HepG2 (cell line): ENCODE measurements around the gene TMF1. TPM values are rescaled to one million over a fixed set of nuclear protein-coding genes. Genes with fewer than 3 reads are reported as not detected.

Experiments
- ADNP ChIP-seq: sonication (generic); formaldehyde crosslinking; IDR thresholded peaks from 2 replicates; pipeline ENCODE4 v1.4.0; 2020; ENCODE audit warnings: missing genetic modification reagents
- BORCS8-MEF2B ChIP-seq: sonication (generic); formaldehyde crosslinking; IDR thresholded peaks from 2 replicates; pipeline ENCODE4 v1.8.0; 2022; ENCODE audit warnings: mild to moderate bottlenecking, missing genetic modification reagents
- CHD4 ChIP-seq: fragments of 200-600 bp; sonication (generic); IDR thresholded peaks from 2 replicates; pipeline ENCODE4 v1.7.0; 2017; ENCODE audit warnings: mild to moderate bottlenecking, low read length, borderline replicate concordance
- CREBL2 ChIP-seq: sonication (generic); formaldehyde crosslinking; IDR thresholded peaks from 2 replicates; pipeline ENCODE4 v1.8.1; 2023; ENCODE audit warnings: missing genetic modification reagents, mild to moderate bottlenecking, borderline replicate concordance
- DR1 ChIP-seq: sonication (generic); formaldehyde crosslinking; IDR thresholded peaks from 2 replicates; pipeline ENCODE4 v1.8.0; 2021; ENCODE audit warnings: mild to moderate bottlenecking, missing genetic modification reagents, inconsistent platforms
- FOXA1 ChIP-seq, 2 experiments: fragments of 450-650 bp in 1 of 2; sonication (generic) in 1 of 2; formaldehyde crosslinking in 1 of 2; IDR thresholded peaks; 2 replicates each; pipeline versions ENCODE4 v1.4.0 to v1.6.1; 2016 to 2020; ENCODE audit warnings: missing genetic modification reagents in 1 of 2
- GLI4 ChIP-seq: sonication (generic); formaldehyde crosslinking; IDR thresholded peaks from 2 replicates; pipeline ENCODE4 v1.5.1; 2020; ENCODE audit warnings: missing genetic modification reagents, mild to moderate bottlenecking, moderate library complexity, borderline replicate concordance
- HIVEP1 ChIP-seq: sonication (generic); formaldehyde crosslinking; IDR thresholded peaks from 2 replicates; pipeline ENCODE4 v1.4.0; 2020; ENCODE audit warnings: mild to moderate bottlenecking, missing genetic modification reagents
- PAXIP1 ChIP-seq: sonication (generic); formaldehyde crosslinking; conservative IDR thresholded peaks from 2 replicates; pipeline ENCODE4 v1.4.0; 2020; ENCODE audit warnings: mild to moderate bottlenecking, missing genetic modification reagents, moderate library complexity
- RXRB ChIP-seq: IDR thresholded peaks from 2 replicates; pipeline ENCODE4 v1.6.1; 2016; ENCODE audit warnings: borderline replicate concordance, missing genetic modification reagents, missing compliant biosample characterization
- SATB2 ChIP-seq: sonication (generic); formaldehyde crosslinking; IDR thresholded peaks from 2 replicates; pipeline ENCODE4 v1.5.0; 2020; ENCODE audit warnings: missing genetic modification reagents
- THYN1 ChIP-seq: sonication (generic); formaldehyde crosslinking; IDR thresholded peaks from 2 replicates; pipeline ENCODE4 v1.8.1; 2023; ENCODE audit warnings: low read depth, mild to moderate bottlenecking, moderate library complexity, missing genetic modification reagents, borderline replicate concordance
- ZFP36 ChIP-seq: fragments of 150-350 bp; IDR thresholded peaks from 2 replicates; pipeline ENCODE4 v1.6.1; 2018; ENCODE audit warnings: borderline replicate concordance, low read length, low read depth; ENCODE audit not compliant: partially characterized antibody
- ZNF101 ChIP-seq: sonication (generic); formaldehyde crosslinking; IDR thresholded peaks from 2 replicates; pipeline ENCODE4 v1.4.0; 2020; ENCODE audit warnings: mild to moderate bottlenecking, low read depth, missing genetic modification reagents, borderline replicate concordance
- ZNF335 ChIP-seq: sonication (generic); formaldehyde crosslinking; IDR thresholded peaks from 2 replicates; pipeline ENCODE4 v1.4.0; 2020; ENCODE audit warnings: missing genetic modification reagents
- ZNF337 ChIP-seq: sonication (generic); formaldehyde crosslinking; IDR thresholded peaks from 2 replicates; pipeline ENCODE4 v1.5.1; 2020; ENCODE audit warnings: missing genetic modification reagents, low read depth, mild to moderate bottlenecking, borderline replicate concordance
- ZNF460 ChIP-seq: sonication (generic); formaldehyde crosslinking; IDR thresholded peaks from 2 replicates; pipeline ENCODE4 v1.5.1; 2020; ENCODE audit warnings: missing genetic modification reagents, mild to moderate bottlenecking, borderline replicate concordance
- ZNF589 ChIP-seq: sonication (generic); formaldehyde crosslinking; conservative IDR thresholded peaks from 2 replicates; pipeline ENCODE4 v1.8.0; 2022; ENCODE audit warnings: mild to moderate bottlenecking, moderate library complexity, missing genetic modification reagents
- ZNF614 ChIP-seq: IDR thresholded peaks from 2 replicates; pipeline ENCODE4 v1.6.1; 2018; ENCODE audit warnings: missing biosample characterization, missing genetic modification reagents, inconsistent platforms, borderline replicate concordance
- ZSCAN21 ChIP-seq: sonication (generic); formaldehyde crosslinking; IDR thresholded peaks from 2 replicates; pipeline ENCODE4 v1.8.0; 2022; ENCODE audit warnings: mild to moderate bottlenecking, missing genetic modification reagents, moderate library complexity, borderline replicate concordance
- polyA plus RNA-seq, 8 experiments: library from polyadenylated mRNA; depleted of rRNA in 3 of 8; stranded (reverse) in 7 of 8; unstranded in 1 of 8; fragments of >200 nt; fragmentation: Illumina TruSeq in 4 of 8; extraction: Trizol in 4 of 8; gene quantifications; 2 replicates each; pipeline versions ENCODE4 v1.2.1 to v1.2.3, GENCODE V29; 2011 to 2016; ENCODE audit warnings: low read depth in 4 of 8, missing spikeins in 1 of 8, mixed read lengths in 1 of 8; ENCODE audit not compliant: insufficient read depth in 1 of 8
- total RNA-seq, 5 experiments: library from RNA; depleted of rRNA; stranded (reverse); fragments of >200 nt; fragmentation: Illumina TruSeq; extraction: Trizol; gene quantifications; 2 replicates each; pipeline ENCODE4 v1.2.3, GENCODE V29; 2016; ENCODE audit warnings: low read depth in 1 of 5
- TF ChIP-seq, protein P1 (sequence below), 2 experiments: IDR thresholded peaks; 2 replicates each; pipeline ENCODE4 v1.6.1; 2011 to 2012; ENCODE audit warnings: low read length in 2 of 2, borderline replicate concordance in 1 of 2, low read depth in 1 of 2, mild to moderate bottlenecking in 1 of 2, moderate library complexity in 1 of 2

The TMF1 gene
- total and polyA plus RNA-seq, 2 of the 13 experiments (the other 11 are each of a cell fraction or from before 2014, with no cell fraction given), result 12.1 to 38.4 TPM

GRCh38 chr3:69013253-69014021, 38.7 kb downstream of the TMF1 start, which contains the start of gene EOGT (continued):
- TF ChIP-seq ZNF589, result 0 out of 2 replicates have a peak, but pooled peaks have one; percentile 22
- no peak for TF ChIP-seq ZNF335 (CRISPR knock-in tag)
- 0 out of 2 replicates have a peak, but pooled peaks have one; percentile 29 for TF ChIP-seq RXRB
- peak; percentile 83 for TF ChIP-seq SATB2
- peak; percentile 61 for TF ChIP-seq BORCS8-MEF2B (CRISPR knock-in tag)
- peak; percentile 79 for TF ChIP-seq HIVEP1
- peak; percentile 67; the same call in 1 of the 2 replicates for TF ChIP-seq ZNF614
- peak; percentile 74; the same call in 1 of the 2 replicates for TF ChIP-seq DR1 (CRISPR knock-in tag)
- TF ChIP-seq CHD4, result no peak
- TF ChIP-seq ZFP36, result no peak
- TF ChIP-seq ZNF101 (CRISPR knock-in tag), result no peak; the same call in 1 of the 2 replicates
- no peak for TF ChIP-seq ADNP (CRISPR knock-in tag)
- TF ChIP-seq PAXIP1 (CRISPR knock-in tag), result no peak; the same call in 1 of the 2 replicates
- TF ChIP-seq GLI4 (CRISPR knock-in tag), result peak; percentile 60; the same call in 1 of the 2 replicates
- TF ChIP-seq THYN1 (CRISPR knock-in tag), result no peak
- peak; percentile 83 for TF ChIP-seq ZSCAN21 (CRISPR knock-in tag)
- no peak; the same call in 1 of the 2 replicates for TF ChIP-seq CREBL2
- TF ChIP-seq, protein P1, sequence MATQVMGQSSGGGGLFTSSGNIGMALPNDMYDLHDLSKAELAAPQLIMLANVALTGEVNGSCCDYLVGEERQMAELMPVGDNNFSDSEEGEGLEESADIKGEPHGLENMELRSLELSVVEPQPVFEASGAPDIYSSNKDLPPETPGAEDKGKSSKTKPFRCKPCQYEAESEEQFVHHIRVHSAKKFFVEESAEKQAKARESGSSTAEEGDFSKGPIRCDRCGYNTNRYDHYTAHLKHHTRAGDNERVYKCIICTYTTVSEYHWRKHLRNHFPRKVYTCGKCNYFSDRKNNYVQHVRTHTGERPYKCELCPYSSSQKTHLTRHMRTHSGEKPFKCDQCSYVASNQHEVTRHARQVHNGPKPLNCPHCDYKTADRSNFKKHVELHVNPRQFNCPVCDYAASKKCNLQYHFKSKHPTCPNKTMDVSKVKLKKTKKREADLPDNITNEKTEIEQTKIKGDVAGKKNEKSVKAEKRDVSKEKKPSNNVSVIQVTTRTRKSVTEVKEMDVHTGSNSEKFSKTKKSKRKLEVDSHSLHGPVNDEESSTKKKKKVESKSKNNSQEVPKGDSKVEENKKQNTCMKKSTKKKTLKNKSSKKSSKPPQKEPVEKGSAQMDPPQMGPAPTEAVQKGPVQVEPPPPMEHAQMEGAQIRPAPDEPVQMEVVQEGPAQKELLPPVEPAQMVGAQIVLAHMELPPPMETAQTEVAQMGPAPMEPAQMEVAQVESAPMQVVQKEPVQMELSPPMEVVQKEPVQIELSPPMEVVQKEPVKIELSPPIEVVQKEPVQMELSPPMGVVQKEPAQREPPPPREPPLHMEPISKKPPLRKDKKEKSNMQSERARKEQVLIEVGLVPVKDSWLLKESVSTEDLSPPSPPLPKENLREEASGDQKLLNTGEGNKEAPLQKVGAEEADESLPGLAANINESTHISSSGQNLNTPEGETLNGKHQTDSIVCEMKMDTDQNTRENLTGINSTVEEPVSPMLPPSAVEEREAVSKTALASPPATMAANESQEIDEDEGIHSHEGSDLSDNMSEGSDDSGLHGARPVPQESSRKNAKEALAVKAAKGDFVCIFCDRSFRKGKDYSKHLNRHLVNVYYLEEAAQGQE (IDR thresholded peaks at IDR 0.05; ENCODE audit: borderline replicate concordance in 1 of 2, low read depth in 1 of 2, low read length in 2 of 2), result peak in 1 of 2 experiments; percentile 27; a peak in 1 of 4 replicates
- TF ChIP-seq ZNF460 (CRISPR knock-in tag), result no peak
- TF ChIP-seq FOXA1 (IDR thresholded peaks at IDR 0.05), result no peak
- no peak; the same call in 1 of the 2 replicates for TF ChIP-seq FOXA1 (CRISPR knock-in tag; IDR thresholded peaks at IDR 0.05)
- peak; percentile 82; the same call in 1 of the 2 replicates for TF ChIP-seq ZNF337 (CRISPR knock-in tag)
